HG03196 (cell line): ENCODE measurements around the gene CAND2.
A peak's percentile ranks its signal among the peaks of the same experiment; 100 is the strongest.

Experiments used
- ATAC-seq: cut with Tn5 transposase; IDR thresholded peaks from one replicate; pipeline ENCODE4 v1.9.1; 2021; ENCODE audit not compliant: unreplicated experiment

The CAND2 gene

DNA sequence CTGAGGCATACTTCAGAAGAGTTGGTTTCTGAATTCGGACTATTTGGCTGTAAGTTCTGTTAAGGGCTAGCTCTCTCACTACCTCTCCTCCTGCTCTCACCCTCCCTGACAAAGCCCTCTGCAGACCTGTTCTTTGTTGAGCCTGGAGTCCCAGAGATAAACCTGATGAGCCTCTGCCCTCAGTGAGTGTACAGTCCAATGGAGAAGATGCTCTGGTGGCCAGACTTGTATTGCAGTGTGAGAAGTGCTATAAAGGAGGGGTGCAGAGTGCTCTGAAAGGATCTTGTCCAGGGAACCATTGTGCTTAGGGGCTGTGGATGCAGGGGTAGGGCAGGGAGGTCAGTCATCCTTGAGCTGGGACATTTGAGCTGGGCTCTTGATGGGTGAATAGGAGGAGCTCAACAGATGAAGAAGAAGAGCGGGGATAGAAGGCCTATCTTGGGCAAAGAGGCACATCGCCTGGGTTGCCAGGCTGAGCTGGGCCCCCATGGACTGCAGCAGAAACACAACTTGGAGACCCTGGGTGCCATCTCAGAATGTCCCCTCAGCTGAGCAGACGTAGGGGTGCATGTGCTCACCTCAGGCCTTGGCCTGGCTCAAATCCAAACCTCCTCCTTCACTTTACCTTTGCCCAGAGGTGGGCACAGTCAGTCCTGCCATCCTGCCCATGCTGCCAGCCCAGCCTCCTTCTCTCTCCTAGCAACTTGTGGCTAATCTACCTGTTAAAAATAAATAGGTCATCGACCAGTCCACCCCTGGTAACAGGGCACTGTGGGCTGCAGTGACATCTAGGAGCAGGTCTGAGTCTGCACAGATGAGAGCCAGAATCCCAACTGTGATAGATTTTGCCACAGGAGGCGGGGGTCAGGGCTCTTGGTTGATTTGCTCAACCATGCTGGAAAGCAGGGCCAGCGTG is 3.3 kb downstream of the CAND2 start:
- ATAC-seq, result no peak

DNA sequence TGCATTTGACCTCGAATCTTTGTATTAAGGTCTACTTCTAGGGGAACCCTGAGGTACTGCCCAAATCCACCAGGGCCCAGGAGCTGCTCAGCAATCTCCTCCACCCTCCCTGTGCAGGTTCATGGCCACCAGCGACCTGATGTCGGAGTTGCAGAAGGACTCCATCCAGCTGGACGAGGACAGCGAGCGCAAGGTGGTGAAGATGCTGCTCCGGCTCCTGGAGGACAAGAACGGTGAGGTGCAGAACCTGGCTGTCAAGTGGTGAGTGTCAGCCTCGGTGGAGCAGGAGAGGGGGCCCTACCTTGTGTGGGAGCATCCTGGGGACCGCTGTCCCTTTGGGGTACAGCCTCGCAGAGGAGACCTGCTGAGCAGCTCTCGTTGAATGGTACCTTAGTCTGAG is 6.9 kb downstream of the CAND2 start:
- ATAC-seq, result no peak

DNA sequence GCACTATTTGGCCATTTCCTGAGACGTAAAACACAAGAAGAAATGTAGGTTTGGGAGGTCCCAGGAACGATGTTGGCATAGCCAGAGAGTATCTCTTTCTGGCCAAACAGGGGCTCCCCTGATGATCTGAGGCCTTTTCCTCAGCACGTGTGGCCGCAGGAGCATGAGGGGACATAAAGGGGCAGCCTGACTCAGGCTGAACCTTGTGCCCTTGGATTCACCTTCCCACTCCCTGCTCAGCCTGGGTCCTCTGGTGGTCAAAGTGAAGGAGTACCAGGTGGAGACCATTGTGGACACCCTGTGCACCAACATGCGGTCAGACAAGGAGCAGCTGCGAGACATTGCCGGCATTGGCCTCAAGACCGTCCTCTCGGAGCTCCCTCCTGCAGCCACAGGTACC is 10.6 kb downstream of the CAND2 start:
- no peak for ATAC-seq

DNA sequence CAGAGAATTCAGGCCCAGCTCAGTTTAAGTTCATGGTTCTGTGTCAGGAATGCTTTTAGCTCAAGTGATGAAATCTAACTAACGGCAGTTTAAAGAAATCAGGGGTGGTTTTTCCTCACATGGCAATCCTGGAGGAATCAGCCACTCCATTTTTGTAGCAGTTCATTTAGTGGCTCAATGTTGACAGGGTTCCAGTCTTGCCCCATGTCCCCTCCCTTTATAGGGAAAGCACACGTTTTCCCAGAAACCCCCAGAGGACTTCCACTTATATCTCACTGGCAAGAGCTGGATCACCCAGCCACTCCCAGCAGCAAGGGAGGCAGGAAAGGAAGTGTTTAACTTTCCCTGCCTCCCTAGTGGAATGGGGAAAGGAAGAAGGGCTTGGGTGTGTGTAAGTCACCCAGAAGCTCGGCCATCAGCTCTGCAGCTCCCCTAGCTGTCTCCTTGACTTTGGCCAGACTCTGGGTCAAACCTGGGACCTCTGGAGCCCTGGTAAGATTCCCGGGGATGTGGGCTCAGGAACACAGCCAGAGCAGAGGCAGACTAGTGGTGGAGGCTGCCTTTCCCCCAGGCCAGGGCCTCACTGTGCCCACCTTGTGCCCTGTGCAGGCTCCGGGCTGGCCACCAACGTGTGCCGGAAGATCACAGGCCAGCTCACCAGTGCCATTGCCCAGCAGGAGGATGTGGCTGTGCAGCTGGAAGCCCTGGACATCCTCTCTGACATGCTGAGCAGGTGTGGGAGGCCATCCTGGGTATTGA is 11.3 kb downstream of the CAND2 start:
- ATAC-seq, result no peak

DNA sequence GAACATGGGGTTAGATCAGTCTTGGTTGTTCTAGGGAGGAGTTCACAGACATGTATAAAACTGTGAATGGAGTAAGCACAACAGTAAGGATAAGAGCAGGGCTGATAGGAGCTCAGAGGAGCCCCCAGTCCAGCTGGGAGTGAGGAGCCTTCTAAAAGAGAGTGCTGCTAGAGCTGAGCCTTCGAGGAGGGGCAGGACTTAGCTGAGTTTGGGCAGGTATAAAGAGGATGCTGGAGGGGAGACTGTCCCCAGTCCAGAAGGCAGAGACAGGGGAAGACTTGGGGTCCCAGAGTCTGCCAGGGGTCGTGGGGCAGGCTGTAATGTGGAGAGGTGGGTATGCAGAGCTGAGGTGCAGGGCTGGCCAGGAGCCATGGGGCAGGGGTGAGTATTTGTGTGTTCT is 12.1 kb downstream of the CAND2 start:
- ATAC-seq, result no peak

DNA sequence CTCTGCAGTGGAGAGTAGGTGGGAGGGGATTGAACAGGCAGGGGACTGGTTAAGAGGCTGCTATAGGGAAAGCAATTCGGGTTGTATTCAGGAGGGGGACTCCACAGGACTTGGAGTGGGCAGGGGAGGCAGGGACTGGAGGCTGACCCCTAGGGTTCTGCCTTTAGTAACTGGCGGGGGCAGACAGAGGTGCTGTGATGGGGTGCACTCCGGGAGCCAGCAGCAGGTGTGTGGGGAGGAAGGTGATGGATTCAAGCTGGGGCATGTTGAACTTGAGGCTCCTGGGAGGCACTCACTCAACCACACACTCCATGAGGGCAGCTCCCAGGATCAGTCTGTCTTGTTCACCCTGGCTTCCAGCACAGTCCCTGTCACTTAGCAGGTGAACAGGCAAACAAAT is 12.5 kb downstream of the CAND2 start:
- no peak for ATAC-seq

DNA sequence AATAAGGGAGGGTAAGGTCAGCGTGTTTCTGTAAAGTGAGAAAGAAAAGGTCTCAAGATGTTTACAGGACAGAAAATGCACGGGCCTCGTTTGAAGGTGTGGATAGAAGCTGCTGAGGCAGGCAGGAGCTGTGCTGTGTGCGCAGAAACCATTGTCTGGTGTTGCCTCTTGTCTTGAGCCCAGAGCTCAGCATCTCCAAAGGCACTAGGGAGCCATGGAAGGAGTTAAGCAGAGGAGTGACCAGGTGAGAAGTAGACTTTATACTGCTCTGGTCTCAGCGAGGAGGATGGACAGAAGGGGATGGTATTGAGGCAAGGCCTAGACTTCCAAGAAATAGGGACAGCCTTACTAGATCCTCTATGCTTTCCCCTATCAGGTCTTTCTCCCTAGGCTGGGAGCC is 13.0 kb downstream of the CAND2 start:
- ATAC-seq, result no peak

DNA sequence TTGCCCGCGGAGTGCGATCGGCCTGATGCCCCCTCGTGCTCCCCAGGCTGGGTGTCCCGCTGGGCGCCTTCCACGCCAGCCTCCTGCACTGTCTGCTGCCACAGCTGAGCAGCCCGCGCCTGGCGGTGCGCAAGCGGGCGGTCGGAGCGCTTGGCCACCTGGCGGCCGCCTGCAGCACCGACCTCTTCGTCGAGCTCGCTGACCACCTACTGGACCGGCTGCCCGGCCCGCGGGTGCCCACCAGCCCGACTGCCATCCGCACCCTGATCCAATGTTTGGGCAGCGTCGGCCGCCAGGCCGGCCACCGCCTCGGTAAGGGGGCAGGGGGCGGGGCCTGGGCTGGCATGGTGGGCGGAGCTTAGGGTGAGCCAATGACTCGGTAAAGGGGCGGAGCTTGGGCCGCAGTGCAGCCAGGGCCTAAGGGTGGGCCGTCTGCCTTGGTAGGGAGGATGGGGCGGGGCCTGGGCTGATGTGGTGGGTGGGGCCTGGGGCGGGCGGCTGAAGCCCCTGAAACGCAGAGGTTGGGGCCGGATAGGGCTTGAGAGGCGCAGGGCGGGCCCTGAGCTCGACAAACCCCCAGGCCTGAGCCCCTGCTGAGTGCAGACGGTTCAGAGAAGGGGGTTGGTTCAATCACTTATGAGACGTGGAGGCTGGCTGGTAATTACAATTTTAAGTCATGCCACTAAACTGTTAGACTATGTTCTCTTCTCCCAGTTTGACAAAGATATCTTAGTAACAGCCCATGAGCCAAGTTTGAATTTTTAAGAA is 13.7 kb downstream of the CAND2 start:
- ATAC-seq, result peak; percentile 97

DNA sequence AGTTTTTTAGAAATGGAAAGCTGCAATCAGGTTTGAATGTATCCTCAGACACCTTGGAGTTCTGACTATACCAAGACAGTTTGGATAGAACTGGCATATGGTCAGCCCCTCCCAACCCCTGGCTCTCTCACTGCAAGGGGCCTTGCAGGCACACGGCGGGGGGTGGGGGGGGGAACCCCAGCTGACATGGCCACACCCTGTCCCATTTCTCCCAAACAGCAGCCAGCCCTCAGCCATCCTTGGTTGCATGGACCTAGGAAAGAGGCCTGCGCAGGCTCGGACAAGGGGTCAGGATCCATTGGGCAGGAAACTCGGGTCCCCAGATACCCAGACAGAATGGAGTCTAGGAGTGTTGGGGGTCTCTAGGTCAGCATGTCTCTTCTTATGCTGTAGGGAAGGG is 14.5 kb downstream of the CAND2 start:
- ATAC-seq, result no peak

DNA sequence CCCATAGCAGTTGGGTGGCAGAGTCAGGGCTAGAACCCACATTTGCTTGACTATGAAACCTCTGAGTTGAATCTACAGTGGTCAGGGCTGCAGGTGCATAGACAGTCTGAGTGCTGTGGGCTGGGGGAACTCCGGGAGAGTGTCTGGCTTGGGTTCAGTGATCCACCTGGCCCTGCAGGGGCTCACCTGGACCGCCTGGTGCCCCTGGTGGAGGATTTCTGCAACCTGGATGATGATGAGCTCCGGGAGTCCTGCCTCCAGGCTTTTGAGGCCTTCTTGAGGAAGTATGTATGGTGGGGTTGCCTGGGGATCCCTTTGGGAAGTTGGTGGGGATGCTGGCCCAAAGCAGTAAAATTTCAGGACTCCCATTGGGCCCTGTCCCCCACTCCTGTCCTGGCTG is 16.3 kb downstream of the CAND2 start:
- ATAC-seq, result no peak

DNA sequence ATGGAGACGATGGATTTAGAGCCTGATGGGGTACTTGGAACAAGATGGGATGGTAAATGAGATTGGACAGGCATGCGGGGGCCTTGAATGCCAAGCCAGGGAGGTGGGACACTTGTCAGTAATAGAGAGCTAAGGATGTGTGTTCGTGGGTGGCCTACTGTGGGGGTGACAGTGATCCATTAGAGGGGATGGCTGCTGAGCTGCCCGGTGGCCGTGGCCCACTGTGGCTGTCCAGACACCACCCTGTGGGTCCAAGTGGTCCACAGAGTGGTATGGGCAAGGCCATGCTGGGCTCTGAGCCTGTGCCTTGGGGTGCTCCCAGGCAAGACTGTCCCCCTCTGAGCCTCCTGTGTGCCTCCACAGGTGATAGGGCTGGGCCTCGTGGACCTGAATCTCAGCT is 17.5 kb downstream of the CAND2 start:
- no peak for ATAC-seq

DNA sequence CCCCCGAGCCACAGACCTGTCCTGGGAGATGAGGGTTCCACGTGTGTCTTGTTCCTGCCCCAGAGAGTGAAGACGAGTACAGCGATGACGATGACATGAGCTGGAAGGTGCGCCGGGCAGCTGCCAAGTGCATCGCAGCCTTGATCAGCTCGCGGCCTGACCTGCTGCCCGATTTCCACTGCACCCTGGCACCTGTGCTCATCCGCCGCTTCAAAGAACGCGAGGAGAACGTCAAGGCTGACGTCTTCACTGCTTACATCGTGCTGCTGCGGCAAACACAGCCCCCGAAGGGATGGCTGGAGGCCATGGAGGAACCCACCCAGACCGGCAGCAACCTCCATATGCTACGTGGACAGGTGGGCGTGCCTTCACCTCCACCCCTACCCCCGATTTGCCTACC is 18.6 kb downstream of the CAND2 start:
- no peak for ATAC-seq

DNA sequence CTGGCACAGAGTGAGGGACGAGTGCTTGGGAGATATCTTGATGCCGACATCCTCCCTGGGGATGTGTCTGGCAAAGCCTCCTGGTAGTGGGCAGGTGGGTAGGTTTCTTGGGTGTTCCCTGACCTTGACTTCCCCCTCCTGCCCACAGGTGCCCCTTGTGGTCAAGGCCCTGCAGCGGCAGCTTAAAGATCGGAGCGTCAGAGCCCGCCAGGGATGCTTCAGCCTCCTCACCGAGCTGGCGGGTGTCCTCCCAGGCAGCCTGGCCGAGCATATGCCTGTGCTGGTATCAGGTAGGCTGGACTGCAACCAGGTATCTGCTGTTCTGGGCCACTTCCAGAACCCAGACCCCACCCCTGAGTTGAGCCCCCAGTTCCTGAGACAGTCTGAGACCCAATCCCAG is 19.2 kb downstream of the CAND2 start:
- ATAC-seq, result no peak

DNA sequence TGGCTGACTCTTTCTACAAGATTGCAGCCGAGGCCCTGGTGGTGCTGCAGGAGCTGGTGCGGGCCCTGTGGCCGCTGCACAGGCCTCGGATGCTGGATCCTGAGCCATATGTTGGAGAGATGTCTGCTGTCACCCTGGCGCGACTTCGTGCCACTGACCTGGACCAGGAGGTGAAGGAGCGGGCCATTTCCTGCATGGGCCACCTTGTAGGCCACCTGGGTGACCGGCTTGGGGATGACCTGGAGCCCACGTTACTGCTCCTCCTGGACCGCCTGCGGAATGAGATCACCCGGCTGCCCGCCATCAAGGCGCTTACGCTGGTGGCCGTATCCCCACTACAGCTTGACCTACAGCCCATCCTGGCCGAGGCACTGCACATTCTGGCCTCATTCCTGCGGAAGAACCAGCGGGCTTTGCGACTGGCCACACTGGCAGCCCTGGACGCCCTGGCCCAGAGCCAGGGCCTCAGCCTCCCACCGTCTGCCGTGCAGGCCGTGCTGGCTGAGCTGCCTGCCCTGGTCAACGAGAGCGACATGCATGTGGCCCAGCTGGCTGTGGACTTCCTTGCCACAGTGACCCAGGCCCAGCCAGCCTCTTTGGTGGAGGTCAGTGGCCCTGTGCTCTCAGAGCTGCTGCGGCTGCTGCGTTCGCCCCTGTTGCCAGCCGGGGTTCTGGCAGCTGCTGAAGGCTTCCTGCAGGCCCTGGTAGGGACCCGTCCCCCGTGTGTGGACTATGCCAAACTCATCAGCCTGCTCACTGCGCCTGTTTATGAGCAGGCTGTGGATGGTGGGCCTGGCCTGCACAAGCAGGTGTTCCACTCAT is 20.3 kb downstream of the CAND2 start:
- ATAC-seq, result no peak

DNA sequence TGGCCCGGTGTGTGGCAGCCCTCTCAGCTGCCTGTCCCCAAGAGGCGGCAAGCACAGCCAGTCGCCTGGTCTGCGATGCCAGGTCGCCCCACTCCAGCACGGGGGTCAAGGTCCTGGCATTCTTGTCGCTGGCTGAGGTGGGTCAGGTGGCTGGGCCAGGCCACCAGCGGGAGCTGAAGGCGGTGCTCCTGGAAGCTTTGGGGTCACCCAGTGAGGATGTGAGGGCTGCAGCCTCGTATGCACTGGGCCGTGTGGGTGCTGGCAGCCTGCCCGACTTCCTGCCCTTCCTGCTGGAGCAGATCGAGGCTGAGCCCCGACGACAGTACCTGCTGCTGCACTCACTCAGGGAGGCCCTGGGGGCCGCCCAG is 20.8 kb downstream of the CAND2 start:
- no peak for ATAC-seq

DNA sequence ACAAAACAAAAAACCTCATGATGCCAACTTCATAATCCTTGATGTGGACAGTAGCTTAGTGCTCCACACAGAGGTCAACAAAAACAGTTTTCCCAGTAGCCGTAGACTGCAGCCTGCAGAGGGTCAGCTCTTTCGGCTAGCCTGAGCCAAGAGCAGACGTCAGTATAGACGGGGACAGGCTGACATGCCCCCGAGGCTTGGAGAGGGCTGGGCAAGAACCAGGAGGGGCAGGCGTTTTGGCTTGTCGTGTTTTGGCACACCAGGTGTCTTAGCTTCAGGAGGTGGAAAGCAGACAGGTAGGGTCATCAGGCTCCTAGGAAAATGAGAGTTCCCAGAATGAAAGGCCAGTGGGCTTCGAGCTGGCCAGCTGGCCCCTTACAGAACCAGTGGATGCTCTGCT is 21.8 kb downstream of the CAND2 start:
- ATAC-seq, result no peak

DNA sequence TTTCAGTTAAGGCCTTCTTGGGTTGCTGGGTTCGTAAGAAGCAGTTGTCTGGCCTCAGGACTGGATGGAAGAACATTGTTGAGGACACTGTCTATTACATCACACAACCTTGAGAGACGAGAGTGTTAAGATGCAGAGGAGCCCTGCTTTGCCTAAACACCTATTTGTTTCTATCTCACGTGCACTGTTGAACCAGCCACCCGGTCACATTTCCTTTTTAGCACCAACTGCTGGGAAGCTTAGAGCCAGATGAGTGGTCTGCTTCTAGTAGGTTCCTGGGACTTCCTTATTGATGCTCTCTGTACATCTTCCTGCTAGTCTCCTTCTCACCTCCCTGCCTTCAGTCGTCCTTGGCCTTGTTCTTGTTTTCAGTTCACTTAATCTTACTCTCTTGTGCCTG is 22.3 kb downstream of the CAND2 start:
- no peak for ATAC-seq

DNA sequence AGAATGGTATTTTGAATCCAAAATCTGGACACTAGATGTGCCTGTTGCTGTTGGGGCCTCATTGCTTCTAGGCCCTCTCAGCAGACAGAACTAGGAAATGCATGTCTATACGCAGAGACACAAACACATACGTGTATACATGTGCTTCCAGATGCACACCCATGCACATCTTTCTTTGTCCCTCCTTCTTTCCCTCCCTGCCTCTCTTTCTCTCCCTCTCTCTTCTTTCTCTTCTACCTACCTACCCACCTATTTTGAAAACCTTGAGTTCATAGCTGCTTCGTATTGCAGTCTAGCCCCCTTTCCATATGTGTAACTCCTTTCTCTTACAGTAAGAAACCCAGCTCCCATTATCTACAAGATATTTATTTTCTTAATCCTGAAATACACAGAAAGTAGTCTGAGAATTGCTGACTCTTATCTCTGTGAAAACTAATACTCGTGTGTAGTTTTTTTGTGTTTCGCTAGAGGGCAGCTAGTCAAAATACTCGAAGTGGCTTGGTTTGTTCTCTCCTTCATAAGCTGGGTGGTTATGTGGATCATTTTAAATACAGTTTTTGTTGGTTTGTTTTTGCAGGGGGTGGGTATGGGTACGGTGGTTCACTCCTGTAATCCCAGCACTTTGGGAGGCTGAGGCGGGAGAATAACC is 26.4 kb downstream of the CAND2 start:
- ATAC-seq, result no peak

DNA sequence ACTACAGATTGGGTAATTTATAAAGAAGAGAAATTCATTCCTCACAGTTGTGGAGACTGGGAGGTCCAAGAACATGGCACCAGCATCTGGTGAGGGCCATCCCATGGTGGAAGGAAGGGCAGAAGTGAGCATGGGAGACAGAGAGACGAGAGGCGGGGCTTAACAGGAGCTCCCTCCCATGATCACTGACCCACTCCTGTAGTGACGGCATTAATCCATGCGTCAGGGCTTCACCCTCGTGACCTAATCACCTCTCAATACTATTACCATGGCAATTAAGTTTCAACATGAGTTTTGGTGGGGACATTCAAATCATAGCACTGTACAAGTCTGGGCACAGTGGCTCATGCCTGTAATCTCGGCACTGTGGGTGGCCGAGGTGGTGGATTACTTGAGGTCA is 27.8 kb downstream of the CAND2 start:
- no peak for ATAC-seq

DNA sequence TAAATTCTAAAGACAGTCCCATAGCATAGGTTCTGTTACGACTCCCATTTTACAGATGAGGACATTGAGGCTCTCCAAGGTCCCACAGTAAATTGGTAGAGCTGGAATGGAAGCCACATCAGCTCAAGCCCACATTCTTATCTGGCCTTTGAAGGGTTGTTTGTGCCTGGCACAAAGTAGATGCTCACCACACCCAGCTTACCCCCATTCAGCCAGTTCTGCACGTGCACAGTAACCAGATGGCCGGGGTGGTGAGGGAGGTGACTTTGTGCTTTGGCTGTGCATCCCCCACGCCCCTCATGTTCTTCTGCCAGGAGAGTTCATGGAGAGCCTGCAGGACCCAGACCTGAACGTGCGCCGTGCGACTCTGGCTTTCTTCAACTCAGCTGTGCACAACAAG is 28.7 kb downstream of the CAND2 start:
- no peak for ATAC-seq
